Vagina (tissue), 2 donors: ENCODE data around the gene TTC32.
"Not testable (repeated sequence)": the region's sequence is repeated elsewhere in the genome, so short reads cannot be mapped to it uniquely, and the experiment has no call there.

Source experiments
- CTCF ChIP-seq, 3 experiments: fragments of 450-650 bp in 2 of 3; fragments of 200-600 bp in 1 of 3; sonication (generic) in 1 of 3; IDR thresholded peaks; one replicate each; pipeline ENCODE4 v1.5.1; 2017 to 2019; ENCODE audit warnings: antibody characterized with exemption in 3 of 3, mild to moderate bottlenecking in 2 of 3, moderate library complexity in 2 of 3
- POLR2A ChIP-seq, 2 donors: fragments of 450-650 bp; IDR thresholded peaks; one replicate each; pipeline ENCODE4 v1.6.1; 2017; ENCODE audit warnings: antibody characterized with exemption in 2 of 2, mild to moderate bottlenecking in 2 of 2, moderate library complexity in 2 of 2

GRCh38 chr2:19924526-19924925, 22.7 kb upstream of the TTC32 start:
- not testable (repeated sequence) for TF ChIP-seq CTCF, POLR2A (IDR thresholded peaks at IDR 0.05)
